ENCODE results near the gene MS4A12.

- TF ChIP-seq, protein P1, sequence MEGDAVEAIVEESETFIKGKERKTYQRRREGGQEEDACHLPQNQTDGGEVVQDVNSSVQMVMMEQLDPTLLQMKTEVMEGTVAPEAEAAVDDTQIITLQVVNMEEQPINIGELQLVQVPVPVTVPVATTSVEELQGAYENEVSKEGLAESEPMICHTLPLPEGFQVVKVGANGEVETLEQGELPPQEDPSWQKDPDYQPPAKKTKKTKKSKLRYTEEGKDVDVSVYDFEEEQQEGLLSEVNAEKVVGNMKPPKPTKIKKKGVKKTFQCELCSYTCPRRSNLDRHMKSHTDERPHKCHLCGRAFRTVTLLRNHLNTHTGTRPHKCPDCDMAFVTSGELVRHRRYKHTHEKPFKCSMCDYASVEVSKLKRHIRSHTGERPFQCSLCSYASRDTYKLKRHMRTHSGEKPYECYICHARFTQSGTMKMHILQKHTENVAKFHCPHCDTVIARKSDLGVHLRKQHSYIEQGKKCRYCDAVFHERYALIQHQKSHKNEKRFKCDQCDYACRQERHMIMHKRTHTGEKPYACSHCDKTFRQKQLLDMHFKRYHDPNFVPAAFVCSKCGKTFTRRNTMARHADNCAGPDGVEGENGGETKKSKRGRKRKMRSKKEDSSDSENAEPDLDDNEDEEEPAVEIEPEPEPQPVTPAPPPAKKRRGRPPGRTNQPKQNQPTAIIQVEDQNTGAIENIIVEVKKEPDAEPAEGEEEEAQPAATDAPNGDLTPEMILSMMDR (conservative IDR thresholded peaks at IDR 0.05 in 1 of 2, IDR thresholded peaks at IDR 0.05 in 1 of 2; ENCODE audit: low read depth in 1 of 2, low read length in 2 of 2): no peak
- TF ChIP-seq EZH2 (IDR thresholded peaks at IDR 0.05; ENCODE audit: low read length, missing control alignments): no peak
Measured at GRCh38 chr11:60512651-60513225, 20.2 kb downstream of the MS4A12 start.
